ENCODE data around the gene TRIM44.
"Not testable (repeated sequence)": the region's sequence is repeated elsewhere in the genome, so short reads cannot be mapped to it uniquely, and the experiment has no call there.

The TRIM44 gene

GRCh38 chr11:35742707-35743454 lies 80.3 kb downstream of the TRIM44 start:
- Histone ChIP-seq H3K27ac (no peak overlapping the region), H3K4me3 (no peak overlapping the region)

- no peak overlapping the region for H3K27ac ChIP-seq
- H3K4me3 ChIP-seq: no peak overlapping the region
Observed at GRCh38 chr11:35746356-35747153, 84.0 kb downstream of the TRIM44 start.

DNA sequence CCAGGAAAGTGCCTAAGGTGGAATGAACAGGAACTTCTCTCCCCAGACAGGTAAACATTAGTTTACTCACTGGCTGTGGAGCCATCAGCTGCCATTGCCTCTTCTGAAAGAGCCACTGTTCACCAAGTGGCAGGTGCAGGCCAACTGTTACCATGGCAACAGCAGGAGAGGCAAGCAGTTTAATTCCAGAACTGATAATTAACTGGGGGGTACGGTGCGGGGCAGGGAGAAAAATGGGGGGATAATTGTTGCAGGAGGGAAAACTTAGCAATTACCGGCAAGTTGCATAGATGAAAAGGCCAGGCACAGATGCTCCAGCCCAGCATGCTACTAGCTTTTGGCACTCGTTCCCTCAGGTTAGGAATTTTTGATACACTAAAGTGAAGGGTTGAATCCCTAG lies 85.1 kb downstream of the TRIM44 start:
- no peak overlapping the region for H3K27ac ChIP-seq
- H3K4me3 ChIP-seq: no peak overlapping the region

GRCh38 chr11:35748644-35749043 lies 86.1 kb downstream of the TRIM44 start:
- no peak overlapping the region for H3K27ac ChIP-seq
- H3K4me3 ChIP-seq: no peak overlapping the region

- no peak overlapping the region for H3K4me3 ChIP-seq
- H3K27ac ChIP-seq: no peak overlapping the region
Observed at GRCh38 chr11:35750315-35750714, 87.7 kb downstream of the TRIM44 start.

GRCh38 chr11:35750981-35751663 lies 88.5 kb downstream of the TRIM44 start:
- Histone ChIP-seq H3K4me3 (no peak overlapping the region), H3K27ac (no peak overlapping the region)

GRCh38 chr11:35751664-35752061 lies 89.1 kb downstream of the TRIM44 start:
- Histone ChIP-seq H3K27ac (peak overlapping the region in 1 of 21 experiments; percentile 49), H3K4me3 (no peak overlapping the region)

GRCh38 chr11:35752115-35752514 lies 89.5 kb downstream of the TRIM44 start:
- H3K27ac ChIP-seq: peak overlapping the region in 1 of 21 experiments; percentile 49
- no peak overlapping the region for H3K4me3 ChIP-seq

DNA sequence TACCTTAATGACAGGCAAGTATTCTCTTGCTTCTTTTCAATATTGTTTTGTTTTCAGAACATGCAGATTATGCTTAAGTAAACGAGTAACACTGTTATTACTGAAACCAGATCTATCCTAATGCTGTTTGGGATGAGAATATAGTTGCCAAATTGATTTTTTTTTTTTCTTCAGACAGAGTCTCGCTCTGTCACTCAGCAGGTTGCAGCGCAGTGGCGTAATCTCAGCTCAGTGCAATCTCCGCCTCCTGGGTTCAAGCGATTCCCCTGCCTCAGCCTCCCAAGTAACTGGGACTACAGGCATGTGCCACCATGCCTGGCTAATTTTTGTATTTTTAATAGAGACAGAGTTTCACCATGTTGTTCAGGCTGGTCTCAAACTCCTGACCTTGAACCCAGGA lies 91.0 kb downstream of the TRIM44 start:
- H3K27ac ChIP-seq, H3K4me3 ChIP-seq: not testable (repeated sequence)

GRCh38 chr11:35759951-35760350 lies 97.4 kb downstream of the TRIM44 start:
- not testable (repeated sequence) for H3K27ac ChIP-seq, H3K4me3 ChIP-seq

DNA sequence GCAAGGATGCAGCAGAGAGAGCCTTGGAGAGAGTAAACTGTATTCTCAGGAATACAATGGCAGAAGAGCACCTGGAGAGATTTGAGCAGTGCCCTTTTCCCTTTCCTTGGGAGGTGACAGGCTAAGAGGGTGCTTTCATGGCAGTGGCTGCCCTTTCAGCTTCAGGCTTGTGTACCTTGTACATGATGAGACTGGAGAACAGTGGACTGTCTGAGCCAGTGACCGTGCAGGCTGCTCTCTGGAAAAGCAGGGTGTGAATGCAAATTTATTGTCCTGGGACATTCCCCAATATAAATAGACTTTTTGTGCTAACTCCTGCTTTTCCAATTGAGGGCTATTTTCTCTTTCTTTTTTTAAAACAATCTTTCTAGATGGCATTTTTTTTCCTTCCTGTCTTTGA lies 99.3 kb downstream of the TRIM44 start:
- Histone ChIP-seq H3K27ac (no peak overlapping the region), H3K4me3 (no peak overlapping the region)

- H3K27ac ChIP-seq: no peak overlapping the region
- H3K4me3 ChIP-seq: no peak overlapping the region
Observed at GRCh38 chr11:35763301-35763700, 100.7 kb downstream of the TRIM44 start.

DNA sequence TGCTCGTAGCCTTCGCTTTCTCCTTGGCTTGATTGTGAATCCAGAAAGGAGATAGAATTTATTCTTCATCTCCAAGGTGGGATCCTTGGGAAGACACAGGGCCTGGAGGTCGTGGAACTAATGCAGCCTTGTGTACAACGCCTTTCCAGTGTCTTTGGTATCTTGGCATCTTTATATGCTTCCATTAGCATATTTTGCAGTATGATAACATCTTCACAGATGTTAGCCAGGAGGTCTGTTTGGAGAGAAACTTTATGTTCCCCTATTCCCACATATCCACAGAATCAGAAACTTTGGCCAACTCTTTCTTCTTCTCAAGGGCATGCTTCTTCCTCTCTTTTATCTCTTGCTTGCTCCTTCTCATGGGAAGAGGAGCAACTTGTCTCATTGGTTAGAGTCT lies 101.2 kb downstream of the TRIM44 start:
- no peak overlapping the region for H3K4me3 ChIP-seq
- no peak overlapping the region for H3K27ac ChIP-seq

DNA sequence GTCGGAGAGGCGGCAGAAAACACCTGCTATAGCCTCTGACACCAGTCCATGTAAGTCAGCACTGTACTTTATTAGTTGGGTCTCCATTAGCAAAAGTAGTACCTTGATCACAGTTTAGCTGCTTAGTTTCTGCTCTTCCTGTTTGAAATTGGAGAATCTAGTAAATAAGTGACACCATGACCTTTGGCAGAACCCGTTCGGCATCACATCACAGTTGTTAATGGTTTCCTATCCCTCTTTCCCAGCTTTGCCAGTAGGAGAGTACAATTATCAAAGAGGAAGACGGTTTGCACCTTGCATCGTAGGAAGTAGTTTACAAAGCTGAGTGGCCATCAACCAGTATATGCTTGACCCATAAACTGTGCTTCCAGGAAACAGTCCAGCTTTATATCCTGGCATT lies 101.8 kb downstream of the TRIM44 start:
- Histone ChIP-seq H3K27ac (no peak overlapping the region), H3K4me3 (no peak overlapping the region)

GRCh38 chr11:35765211-35765610 lies 102.6 kb downstream of the TRIM44 start:
- Histone ChIP-seq H3K4me3 (no peak overlapping the region), H3K27ac (no peak overlapping the region)

DNA sequence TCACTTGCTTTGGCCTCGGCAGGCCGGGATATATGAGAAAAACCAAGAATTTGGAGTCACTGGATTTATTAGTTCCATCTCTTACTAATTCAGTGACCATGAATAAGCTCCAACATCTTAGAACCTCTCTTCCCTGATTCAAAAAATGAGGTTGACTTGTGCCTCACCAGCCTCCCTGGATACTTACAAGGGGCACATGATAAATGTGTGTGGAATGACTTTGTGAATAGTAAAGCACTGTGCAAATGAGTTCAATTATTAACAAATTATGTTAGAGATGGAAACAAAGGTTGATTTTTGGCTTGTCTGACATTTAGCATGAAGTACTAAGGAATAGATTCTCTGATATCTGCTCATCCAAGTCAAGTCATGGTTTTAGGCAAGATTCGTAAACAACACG lies 104.1 kb downstream of the TRIM44 start:
- Histone ChIP-seq H3K27ac (no peak overlapping the region), H3K4me3 (no peak overlapping the region)

DNA sequence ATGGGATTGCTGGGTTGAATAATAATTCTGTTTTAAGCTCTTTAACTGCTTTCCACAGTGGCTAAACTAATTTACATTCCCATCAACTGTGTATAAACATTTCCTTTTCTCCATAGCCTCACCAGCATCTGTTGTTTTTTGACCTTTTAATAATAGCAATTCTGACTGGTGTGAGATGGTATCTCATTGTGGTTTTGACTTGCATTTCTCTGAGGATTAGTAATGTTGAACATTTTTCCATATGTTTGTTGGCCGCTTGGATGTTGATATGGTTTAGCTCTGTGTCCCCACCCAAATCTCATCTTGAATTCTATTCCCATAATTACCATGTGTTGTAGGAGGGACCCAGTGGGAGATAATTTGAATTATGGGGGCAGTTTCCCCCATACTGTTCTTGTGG lies 107.8 kb downstream of the TRIM44 start:
- not testable (repeated sequence) for H3K4me3 ChIP-seq, H3K27ac ChIP-seq

DNA sequence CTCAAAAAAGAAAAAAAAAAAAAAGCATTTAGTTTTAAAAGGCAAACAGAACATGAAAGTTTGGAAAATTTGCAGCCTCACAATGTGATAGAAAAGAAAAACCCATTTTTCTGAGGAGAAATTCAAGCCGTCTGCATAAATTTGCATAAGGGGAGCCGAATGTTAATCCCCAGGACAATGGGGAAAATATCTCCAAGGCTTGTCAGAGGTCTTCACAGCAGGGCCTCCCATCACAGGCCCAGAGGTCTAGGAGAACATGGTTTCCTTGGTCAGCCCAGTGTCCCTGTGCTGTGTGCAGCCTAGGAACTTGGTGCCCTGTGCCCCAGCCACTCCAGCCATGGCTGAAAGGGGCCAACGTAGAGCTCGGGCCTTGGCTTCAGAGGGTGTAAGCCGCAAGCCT lies 109.1 kb downstream of the TRIM44 start:
- H3K4me3 ChIP-seq: no peak overlapping the region
- H3K27ac ChIP-seq: no peak overlapping the region

DNA sequence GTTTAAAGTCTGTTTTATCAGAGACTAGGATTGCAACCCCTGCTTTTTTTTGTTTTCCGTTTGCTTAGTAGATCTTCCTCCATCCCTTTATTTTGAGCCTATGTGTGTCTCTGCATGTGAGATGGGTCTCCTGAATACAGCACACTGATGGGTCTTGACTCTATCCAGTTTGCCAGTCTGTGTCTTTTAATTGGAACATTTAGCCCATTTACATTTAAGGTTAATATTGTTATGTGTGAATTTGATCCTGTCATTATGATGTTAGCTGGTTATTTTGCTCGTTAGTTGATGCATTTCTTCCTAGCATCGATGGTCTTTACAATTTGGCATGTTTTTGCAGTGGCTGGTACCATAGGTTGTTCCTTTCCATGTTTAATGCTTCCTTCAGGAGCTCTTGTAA lies 114.7 kb downstream of the TRIM44 start:
- not testable (repeated sequence) for H3K27ac ChIP-seq, H3K4me3 ChIP-seq

GRCh38 chr11:35778943-35779342 lies 116.4 kb downstream of the TRIM44 start:
- H3K4me3 ChIP-seq, H3K27ac ChIP-seq: not testable (repeated sequence)

DNA sequence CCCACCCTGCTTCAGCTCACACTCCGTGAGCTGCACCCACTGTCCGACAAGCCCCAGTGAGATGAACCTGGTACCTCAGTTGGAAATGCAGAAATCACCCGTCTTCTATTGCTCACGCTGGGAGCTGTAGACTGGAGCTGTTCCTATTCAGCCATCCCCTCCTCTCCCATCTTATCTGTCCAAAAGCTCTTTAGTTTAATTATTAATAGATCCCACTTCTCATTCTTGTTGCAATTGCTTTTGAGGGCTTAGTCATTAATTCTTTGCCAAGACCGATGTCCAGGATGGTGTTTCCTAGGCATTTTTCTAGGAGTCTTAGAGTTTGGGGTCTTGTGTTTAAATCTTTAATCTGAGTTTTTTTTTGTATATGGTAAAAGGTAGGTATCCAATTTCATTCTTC lies 116.8 kb downstream of the TRIM44 start:
- H3K4me3 ChIP-seq: no peak overlapping the region

More for the DNA sequence above, 116.8 kb downstream of the TRIM44 start:
- H3K27ac ChIP-seq: no peak overlapping the region
